CD4-positive, alpha-beta T cell treated with Interleukin-17A for 4 hours (primary cell): ENCODE results near the gene SLC9A9.

Source experiments
- DNase-seq: peaks from one replicate; pipeline ENCODE4 v3.0.0-alpha.2; 2020; ENCODE audit warnings: mixed read lengths

The SLC9A9 gene

DNA sequence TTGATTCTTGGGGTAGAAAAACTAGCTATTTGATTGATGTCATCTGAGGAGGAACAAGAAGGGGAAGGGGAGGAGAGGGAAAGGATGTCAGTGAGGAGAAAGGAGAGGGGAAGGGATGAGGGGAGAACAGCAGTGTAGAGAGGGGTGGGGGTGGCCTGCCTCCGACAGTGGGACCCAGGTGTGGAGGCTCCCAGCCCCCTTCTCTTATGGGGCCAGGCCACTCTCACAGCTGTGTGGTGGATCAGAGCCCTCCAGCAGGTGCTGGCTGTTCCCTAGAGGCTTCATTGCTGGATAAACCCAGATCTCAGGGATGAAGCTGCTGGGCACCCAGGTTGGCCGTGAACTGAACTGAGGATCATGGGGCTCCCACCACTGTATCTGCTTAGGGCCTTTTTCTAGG lies 464.2 kb downstream of the SLC9A9 start:
- no peak for DNase-seq

DNA sequence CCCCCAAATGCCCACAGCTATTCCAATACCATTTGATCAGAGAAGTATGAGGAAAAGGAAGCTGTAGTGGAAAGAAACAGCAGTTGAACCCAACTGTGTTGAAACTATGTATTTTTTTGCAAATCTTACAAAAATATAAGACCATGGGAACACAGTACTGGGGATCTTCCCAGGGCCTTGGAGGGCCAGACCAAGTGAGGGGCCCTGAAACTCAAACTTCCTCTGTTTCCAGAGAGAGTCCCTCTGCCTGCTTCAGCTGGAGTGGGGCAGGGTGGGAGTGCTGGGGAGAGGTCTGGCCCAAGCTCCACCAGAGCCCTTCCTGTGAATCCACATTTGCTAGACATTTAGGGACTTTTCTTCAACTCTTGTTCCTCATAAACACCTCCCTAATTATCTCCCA lies 464.8 kb downstream of the SLC9A9 start:
- DNase-seq, result no peak

DNA sequence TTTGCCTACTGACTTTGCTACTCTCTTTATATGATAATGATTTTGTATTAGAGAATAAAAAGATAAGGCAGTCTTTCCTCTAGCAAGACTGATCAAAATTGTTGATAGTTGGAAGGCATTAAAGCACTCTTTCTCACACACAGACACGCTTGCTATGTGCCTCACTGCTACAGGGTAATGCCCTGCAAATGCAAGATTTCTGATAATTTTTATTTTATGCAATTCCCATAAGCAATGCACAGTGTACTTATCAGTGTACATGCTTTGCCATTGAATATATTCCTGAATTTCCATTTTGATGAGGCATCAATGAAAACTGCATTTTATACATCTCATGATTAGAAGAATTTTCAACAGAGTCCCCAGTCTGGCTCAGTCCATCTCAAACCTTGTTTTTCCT lies 465.5 kb downstream of the SLC9A9 start:
- DNase-seq, result no peak

DNA sequence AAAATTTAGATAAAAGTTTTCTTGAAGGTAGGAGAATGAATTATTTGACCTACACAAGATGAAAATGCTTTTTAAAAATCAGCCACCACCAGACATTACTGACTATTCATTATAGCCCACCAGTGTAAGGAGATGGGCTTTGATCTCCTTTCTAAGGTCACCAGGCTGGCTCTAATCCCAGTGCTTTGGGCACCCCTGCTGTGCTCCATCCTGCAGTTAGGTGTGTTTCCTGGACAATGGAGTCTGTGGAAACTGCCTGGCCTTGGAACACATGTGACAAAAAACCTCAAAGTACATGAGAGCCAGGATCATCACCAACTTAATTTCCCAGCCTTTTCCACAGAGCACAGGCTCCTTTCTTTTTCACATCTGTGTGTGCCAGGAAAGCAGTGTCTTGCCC lies 467.8 kb downstream of the SLC9A9 start:
- DNase-seq, result no peak

DNA sequence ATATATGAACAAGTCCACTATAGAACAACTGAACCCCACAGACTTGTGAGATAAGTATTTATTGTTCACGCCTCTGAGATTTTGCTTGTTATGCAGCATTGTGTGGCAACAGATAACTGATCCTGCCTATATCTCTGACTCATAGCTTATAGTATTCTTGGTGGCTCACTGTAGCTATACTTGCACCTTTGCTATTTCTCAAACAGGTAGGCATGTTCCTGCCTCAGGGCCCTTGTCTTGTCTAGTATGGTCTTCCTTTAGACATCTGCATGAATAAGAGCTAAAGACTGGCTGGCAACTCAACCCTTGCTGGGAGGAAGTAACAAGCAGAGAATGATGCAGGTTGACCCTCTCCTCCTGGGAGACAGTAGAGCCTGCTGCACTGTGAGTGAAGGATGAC lies 472.6 kb downstream of the SLC9A9 start:
- no peak for DNase-seq

- no peak for DNase-seq
Observed at GRCh38 chr3:143367171-143367570, 481.1 kb downstream of the SLC9A9 start.

- no peak for DNase-seq
Observed at GRCh38 chr3:143366672-143367071, 481.6 kb downstream of the SLC9A9 start.

DNA sequence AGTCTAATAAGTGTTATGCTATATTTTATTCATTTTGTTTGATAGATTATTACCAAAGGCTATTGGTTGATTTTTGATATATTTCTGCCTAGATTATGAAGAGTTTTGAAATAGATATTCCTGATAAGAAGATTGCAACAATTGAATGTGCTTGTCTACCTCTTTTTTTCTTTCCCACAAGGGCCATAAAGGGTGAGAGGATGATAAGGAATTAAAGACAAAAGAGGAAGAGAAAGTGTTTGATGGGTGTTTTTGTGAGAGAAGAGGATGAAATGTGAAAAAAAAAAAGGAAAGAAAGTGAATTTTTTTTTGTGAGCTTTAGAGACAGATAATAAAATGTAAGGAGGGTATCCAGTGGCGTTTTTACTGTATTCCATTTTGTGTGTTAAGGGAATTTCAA lies 484.3 kb downstream of the SLC9A9 start:
- DNase-seq, result no peak

DNA sequence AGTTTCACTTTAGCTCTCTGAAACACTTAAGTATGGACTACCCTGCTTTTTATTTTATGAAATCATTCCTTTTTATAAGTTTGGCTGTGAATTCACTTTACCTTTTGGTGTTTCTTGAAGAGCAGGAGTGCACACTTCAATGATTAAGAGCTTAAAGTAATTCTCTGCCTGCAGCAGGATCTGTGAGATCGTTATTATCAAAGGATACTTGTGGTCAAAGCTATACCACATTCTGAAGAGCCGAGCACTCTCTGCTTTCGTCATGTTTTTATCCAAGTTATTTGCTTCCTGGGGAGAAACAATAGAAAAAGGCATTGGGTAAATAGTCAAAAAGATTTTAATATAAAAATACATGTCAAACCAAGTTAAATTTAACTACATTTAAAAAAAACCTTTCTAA lies 485.0 kb downstream of the SLC9A9 start:
- DNase-seq, result no peak

DNA sequence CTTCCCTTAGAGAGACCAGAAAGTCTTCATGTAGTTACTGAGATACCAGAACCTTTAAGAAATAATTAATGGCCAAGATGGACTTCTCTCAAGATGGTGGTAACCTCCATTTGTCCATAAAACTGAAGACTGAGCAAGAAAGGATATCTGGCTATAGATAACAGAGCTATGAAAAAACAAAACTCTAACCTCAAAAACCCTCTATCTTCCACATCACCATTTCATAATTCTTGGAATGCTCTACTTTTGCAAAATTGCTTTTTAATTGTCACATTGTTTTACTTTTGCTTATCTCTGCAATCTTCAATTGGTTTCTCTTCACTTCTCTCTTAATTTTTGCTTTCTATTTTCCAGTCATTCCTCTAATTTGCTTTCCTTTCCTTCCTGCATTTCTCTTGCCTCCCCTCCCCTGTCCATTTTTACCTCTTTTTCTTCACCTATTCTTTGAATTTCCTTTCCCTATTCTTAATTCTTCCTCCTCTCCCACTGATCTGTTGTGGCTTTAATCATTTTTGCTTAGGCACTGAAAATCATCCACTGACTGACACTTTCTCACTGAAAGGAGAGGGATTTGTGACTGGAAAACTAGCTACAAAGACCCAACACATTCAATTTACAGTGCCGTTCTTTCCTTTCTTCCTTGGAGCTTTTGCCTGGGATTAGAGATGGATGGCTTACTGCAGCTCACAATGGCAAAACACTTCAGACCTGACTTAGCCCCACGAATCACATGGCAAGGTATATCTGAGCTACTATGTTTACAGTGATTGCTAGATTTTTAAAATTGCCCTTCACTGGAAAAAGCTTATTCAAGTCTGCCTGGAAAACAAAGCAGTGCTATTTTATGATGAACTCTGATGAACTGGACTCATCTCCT lies 485.9 kb downstream of the SLC9A9 start:
- no peak for DNase-seq

- no peak for DNase-seq
Observed at GRCh38 chr3:143361589-143361988, 486.7 kb downstream of the SLC9A9 start.

DNA sequence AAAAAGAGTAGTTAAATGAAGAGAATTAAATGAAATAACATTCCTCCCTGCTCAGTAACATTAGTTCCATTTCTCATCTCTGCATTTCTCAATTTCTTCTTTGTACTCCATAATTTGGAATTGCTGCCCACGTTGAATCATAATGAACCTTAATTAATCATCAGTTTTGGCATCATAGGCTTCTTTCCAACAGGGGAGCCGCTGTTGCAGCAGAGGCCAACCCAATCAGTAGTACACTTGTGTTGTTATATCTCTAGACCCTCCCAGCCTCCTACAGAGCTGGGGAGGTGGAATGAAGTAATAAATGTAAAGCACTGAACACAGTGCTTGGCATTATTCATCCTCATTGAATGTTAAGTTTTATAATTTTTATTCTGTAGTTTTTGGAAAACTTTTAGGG lies 488.0 kb downstream of the SLC9A9 start:
- no peak for DNase-seq

DNA sequence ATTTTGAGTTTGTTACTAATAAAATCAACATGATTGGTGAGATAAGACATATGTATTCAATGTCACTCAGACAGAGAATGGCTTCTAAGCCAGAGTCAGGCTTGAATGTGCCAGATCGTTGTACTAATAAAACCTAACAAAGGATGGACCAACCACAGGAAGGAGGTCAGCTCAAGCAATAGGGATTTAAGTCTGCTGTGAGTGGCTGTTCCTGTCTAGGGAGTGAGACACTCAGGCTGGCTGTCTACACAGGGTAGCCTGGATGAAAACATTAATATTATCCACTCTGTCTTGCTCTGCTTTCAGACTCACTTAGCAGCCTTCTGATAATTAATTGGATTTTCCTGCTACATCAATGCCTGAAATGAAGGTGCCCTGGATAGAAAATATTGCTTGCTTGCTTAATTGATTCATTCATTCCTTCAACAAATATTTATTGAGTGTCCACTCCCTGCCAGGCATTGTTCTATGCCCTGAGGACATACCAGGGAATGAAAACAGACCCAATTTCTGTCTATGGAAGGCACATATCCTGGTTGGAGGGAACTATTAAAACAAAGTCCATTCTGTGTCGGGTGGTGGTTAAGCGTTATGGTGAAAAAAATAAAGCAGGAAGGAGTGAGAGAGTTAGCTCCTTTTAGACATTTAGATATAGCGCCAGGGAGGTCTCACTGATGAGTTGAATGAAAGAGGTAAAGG lies 489.3 kb downstream of the SLC9A9 start:
- no peak for DNase-seq

DNA sequence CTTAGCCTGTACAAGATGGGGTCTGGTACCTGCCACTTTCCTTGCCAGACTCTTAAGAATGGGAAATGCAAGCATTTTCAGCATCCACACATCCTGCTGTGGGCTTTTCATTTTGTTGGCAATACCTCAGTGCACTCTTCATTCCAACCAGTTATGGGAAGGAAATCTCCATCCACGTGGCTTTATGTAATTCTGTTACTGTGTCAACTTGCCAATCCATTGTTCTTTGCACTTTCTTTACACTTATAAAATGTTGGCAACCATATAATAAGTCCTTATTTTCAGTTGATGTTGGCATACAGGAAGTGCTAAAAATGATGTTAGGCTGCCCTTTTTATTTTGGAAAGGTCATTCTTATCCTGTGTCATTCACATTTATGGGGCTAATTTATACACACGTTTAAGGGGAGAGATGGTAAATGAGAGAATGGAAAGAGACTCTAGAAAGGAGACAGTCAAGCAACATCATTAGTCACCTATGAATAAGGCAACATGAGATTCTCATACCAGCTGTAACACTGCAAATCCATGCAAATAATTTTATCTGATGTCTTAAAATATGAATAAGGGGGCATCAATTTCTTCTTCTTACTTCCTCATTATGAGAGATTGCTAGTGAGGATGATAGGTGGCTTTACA lies 490.0 kb downstream of the SLC9A9 start:
- no peak for DNase-seq

DNA sequence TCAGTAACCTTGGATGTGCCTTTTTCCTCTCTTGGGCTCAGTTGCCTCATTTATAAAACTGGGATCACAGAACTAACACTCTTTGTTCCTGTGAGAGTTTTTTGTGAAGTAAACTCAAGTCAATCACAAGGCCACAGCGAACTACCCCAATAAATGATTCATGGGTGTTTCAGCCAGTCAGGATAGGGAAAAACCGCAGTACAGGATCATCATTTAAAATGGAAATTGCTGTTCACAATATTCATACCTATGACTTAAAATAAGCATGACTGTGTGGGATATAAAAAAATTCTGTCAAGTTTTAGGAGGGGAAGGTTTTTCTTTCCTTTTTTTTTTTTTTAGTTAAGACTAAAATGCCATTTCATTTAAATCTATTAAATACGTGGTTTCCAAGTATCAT lies 490.6 kb downstream of the SLC9A9 start:
- no peak for DNase-seq

GRCh38 chr3:143356839-143357238 lies 491.4 kb downstream of the SLC9A9 start:
- DNase-seq, result no peak

DNA sequence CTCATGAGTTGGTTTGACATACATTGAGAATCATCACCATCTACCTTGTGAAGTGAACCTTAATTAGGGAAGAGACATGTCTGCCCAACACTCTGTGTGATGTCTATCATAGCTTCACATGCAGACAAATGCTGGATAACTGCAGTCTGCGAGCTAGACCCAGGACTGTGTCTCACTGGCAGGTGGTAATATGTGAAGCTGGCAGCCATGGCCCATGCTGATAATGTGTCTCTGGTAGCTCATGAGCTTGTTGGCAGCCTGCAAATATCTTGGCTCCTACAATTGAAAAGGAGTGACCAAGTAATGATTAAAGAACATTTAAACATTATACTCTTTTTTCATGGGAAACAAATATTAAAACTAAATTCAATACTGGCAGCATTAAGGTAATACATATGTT lies 493.9 kb downstream of the SLC9A9 start:
- DNase-seq, result no peak

- no peak for DNase-seq
Observed at GRCh38 chr3:143352850-143353550, 495.3 kb downstream of the SLC9A9 start.

DNA sequence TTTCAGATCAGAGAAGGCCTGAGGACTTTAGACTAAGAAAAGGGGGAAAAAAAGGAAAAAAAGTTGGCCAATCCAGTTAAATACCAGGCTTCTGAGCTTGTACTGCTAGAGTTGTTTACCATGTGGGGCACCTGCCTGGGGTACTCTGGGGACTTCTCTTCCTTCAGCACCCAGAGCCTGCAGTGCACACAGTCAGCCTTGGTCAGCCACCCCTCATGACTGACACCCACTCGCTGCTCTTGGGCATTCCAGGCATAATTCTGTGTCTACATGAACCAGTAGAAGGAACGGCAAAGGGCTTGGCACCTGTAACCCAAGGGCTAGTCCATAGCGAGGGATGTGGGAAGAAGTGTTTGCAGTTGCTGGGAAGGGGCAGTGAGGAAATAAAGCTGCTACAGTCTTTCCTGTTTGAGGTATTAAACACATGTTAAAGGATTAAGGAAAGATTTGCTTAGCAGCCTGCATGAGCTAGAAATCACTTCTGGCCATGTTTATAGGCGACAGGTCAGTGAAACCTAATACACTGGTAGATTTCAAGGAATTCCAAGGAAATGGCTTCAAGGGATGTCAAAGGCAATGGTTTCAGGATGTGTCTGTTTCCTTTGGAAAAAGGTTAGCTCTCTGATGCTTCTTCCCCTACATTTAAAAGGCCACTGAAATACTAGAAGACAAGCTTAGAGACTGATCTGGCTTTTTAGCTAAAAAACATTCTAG lies 496.2 kb downstream of the SLC9A9 start:
- DNase-seq, result no peak

- DNase-seq, result no peak
Observed at GRCh38 chr3:143351354-143351753, 496.9 kb downstream of the SLC9A9 start.

DNA sequence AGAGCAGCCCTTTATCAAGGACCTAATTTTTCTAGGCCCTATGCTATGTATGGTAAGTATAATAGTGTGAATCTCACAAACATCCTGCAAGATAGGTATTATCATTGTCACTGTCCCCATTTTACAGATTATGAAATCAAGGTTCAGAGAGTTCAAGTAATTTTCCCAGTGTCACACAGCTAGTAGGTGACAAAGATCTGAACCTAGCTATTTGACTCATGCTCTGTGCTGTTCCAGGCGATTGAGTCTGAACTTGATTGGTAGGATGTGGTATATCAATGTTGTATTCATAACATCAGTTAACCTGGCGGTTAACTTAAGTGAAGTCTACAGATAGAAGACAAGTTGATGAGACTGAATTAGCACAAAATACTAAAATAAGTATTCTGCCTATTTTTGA lies 498.8 kb downstream of the SLC9A9 start:
- DNase-seq, result no peak

- DNase-seq, result peak; percentile 7
Observed at GRCh38 chr3:143348486-143349327, 499.6 kb downstream of the SLC9A9 start.
